Large intestine (tissue), 3 donors: Measurements from ENCODE around the gene TLE2. TPM values are rescaled to one million over a fixed set of nuclear protein-coding genes. Genes with fewer than 3 reads are reported as not detected.

Experiments
- DNase-seq, 2 donors: peaks; one replicate each; pipeline versions ENCODE4 v3.0.0 to v3.0.0-alpha.2; 2013
- H3K27ac ChIP-seq: one replicate; pipeline ENCODE4 v1.5.1; 2013; ENCODE audit warnings: low read length
- H3K27me3 ChIP-seq: 2 replicates; pipeline ENCODE4 v1.6.1; 2013; ENCODE audit warnings: low read length; ENCODE audit not compliant: control insufficient read depth, insufficient read depth
- H3K36me3 ChIP-seq: 2 replicates; pipeline ENCODE4 v1.6.1; 2013; ENCODE audit warnings: low read length; ENCODE audit not compliant: control insufficient read depth, insufficient read depth
- H3K4me1 ChIP-seq: one replicate; pipeline ENCODE4 v1.6.1; 2013; ENCODE audit warnings: low read length; ENCODE audit not compliant: control insufficient read depth, insufficient read depth
- H3K4me3 ChIP-seq: one replicate; pipeline ENCODE4 v1.5.1; 2013; ENCODE audit warnings: low read length
- H3K9me3 ChIP-seq: one replicate; pipeline ENCODE4 v1.6.1; 2013; ENCODE audit warnings: mild to moderate bottlenecking, low read depth, low read length, moderate library complexity; ENCODE audit not compliant: control insufficient read depth
- WGBS: methylation state at CpG from one replicate; pipeline ENCODE4 v1.1.5; 2013; ENCODE audit warnings: low lambda C conversion rate; ENCODE audit not compliant: insufficient coverage; 5-methylcytosine and 5-hydroxymethylcytosine counted together
- polyA plus RNA-seq: library from polyadenylated mRNA; unstranded; fragments of 120-200 nt; gene quantifications from one replicate; pipeline ENCODE4 v1.2.1, GENCODE V29; 2013

TLE2 gene
- polyA plus RNA-seq, 1 donor, result 87.9 TPM

DNA sequence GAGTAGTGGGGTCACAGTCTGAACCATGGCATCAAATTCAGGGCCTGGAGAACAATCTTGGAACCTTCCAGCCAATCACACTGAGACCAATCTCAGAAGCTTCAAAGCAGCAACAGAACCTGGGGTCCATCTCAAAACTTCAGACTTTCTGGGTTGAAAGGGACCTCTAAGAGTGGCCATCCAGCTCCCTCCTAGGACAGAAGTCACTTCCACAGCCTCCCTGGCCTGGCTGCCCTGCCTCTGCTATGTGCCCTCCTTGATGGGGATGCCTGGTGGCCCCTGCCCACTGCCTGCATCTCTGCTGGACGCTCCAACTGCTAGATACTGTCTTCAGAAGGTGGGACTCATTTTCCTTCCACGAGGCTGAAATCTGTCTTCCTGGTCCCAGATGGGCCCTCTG, 1.8 kb downstream of the TLE2 start:
- Histone ChIP-seq H3K4me3 (no peak overlapping the region), H3K36me3 (no peaks in the 10 kb centered on the region), H3K4me1 (peaks cover 4% of the 10 kb centered on the region), H3K27ac (no peak overlapping the region), H3K27me3 (peaks cover 6% of the 10 kb centered on the region), H3K9me3 (no peaks in the 10 kb centered on the region)
- DNase-seq, result no peak
- no CpG with 5 or more reads among the region's 2 CpGs for WGBS

DNA sequence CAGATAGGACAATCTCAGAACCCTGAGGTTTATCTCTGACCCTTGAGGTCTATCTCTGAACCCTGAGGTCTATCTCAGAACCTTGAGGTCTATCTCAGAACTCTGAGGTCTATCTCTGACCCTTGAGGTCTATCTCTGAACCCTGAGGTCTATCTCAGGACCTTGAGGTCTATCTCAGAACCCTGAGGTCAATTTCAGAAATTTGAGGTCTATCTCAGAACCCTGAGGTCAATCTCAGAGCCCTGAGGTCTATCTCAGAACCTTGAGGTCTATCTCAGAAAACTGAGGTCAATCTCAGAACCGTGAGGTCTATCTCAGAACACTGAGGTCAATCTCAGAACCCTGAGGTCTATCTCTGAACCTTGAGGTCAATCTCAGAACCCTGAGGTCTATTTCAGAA, 2.3 kb downstream of the TLE2 start:
- Histone ChIP-seq H3K27me3 (peaks cover 6% of the 10 kb centered on the region), H3K4me1 (peaks cover 4% of the 10 kb centered on the region), H3K36me3 (no peaks in the 10 kb centered on the region), H3K27ac (no peak overlapping the region), H3K4me3 (no peak overlapping the region), H3K9me3 (no peaks in the 10 kb centered on the region)
- no peak for DNase-seq
- no CpG with 5 or more reads among the region's 1 CpG for whole genome bisulfite sequencing

DNA sequence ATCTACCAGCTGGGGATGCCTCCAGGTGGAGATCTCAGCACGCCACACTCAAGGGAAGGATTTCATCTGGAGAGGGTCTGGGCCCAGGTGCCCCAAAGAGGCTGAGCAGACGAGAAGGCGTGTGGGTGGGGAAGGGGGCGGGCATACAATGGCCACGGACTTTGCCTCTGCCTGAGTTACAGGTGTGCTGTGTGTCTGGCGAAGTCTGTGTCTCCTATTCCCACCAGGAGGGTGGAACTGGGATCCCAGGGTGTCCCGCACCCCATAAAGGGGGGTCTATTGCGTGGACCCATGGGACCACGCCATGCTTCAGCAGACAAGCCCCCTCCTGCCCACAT, 3.6 kb downstream of the TLE2 start:
- DNase-seq, result peak; percentile 78 to 85
- no CpG with 5 or more reads among the region's 9 CpGs for WGBS
- H3K9me3 ChIP-seq, result no peaks in the 10 kb centered on the region
- peaks cover 6% of the 10 kb centered on the region for H3K27me3 ChIP-seq
- H3K4me1 ChIP-seq, result peaks cover 4% of the 10 kb centered on the region
- H3K4me3 ChIP-seq, result peak overlapping the region; percentile 46
- H3K36me3 ChIP-seq, result no peaks in the 10 kb centered on the region
- peak overlapping the region; percentile 73 for H3K27ac ChIP-seq

DNA sequence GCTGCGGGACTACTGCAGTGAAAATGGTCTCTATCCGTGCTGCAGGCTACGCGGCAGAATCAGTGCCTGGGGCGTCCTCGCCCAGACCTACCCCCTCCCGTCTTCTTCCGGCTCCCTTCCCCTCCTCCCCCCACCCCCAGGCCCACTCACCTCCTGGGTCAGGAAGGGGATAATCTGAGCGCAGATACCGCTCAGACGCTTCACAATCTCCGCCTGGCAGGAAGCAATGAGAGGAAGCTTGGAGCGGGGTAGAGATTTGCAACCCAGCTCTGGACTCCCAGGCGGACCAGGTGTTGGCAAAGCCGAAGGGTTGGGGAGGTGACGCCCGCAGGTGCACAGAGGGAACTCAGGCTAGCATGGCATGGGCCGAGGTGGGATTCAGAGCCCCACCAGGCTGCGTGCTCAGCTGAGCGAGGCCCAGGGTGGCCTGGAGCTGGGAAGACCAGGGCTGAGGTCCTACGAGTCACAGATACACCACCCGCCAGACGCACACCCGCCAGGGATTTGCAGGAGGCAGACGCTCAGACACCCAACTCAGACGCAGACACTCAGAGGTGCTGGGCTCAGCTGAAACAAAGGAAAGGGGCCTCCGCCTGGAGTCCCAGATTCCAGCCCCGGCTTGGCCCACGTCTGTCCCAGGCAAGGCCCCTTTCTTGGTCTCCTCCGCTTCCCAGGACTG, 4.1 kb downstream of the TLE2 start:
- Histone ChIP-seq H3K9me3 (no peaks in the 10 kb centered on the region), H3K36me3 (no peaks in the 10 kb centered on the region), H3K27me3 (peaks cover 4% of the 10 kb centered on the region), H3K4me1 (peaks cover 4% of the 10 kb centered on the region), H3K4me3 (peak overlapping the region; percentile 46), H3K27ac (peak overlapping the region; percentile 73)
- DNase-seq, result no peak
- WGBS, result no CpG with 5 or more reads among the region's 30 CpGs

DNA sequence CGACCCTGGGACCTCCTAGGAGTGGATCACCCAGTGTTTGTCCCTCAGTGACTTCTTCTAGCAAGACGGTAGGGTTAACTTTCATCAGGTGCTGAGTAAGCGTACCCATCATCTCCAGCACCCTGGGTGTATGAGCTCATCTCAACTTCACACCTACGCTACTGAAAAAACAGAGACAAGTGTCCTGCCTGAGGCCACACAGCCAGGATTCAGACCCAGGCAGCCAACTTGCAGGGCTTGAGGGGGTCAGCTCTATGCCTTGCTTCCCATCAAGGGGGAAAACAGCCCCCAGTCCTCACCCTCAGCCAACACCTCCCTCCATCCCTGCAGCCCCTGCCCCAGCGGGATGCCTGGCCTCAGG, 4.6 kb downstream of the TLE2 start:
- Histone ChIP-seq H3K36me3 (peaks cover 4% of the 10 kb centered on the region), H3K9me3 (no peaks in the 10 kb centered on the region), H3K4me1 (peaks cover 4% of the 10 kb centered on the region), H3K27me3 (peaks cover under 1% of the 10 kb centered on the region), H3K27ac (no peak overlapping the region), H3K4me3 (peak overlapping the region; percentile 46)
- WGBS, result no CpG with 5 or more reads among the region's 5 CpGs
- DNase-seq, result no peak

DNA sequence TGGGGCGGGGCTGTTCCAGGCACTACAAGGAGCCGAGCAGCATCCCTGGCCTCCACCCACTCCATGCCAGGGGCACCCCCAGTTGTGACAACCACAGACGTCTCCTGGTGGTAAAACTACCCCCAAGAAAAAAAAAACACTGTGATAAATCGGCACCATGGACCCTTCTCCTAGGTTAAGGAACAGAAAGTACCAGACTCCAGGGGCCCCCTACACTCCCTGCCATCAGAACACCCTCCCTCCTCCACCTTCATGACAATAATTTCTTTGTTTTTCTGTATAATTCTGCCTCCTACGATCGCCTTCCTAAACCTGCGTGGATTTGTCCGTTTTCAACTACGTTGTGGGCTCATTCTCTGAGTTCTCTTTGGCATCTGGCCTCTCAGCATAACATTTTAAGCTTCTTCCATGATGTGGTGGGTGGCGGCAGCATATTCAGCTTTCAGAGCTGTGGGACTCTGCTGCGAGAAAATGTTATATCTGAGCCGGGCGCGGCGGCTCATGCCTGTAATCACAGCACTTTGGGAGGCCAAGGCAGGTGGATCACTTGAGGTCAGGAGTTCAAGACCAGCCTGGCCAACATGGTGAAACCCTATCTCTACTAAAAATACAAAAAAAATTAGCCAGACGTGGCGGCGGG, 8.6 kb downstream of the TLE2 start:
- H3K27ac ChIP-seq, result no peak overlapping the region
- no peak overlapping the region for H3K4me3 ChIP-seq
- 96% methylated on average over 4 of the region's 18 CpGs for WGBS

DNA sequence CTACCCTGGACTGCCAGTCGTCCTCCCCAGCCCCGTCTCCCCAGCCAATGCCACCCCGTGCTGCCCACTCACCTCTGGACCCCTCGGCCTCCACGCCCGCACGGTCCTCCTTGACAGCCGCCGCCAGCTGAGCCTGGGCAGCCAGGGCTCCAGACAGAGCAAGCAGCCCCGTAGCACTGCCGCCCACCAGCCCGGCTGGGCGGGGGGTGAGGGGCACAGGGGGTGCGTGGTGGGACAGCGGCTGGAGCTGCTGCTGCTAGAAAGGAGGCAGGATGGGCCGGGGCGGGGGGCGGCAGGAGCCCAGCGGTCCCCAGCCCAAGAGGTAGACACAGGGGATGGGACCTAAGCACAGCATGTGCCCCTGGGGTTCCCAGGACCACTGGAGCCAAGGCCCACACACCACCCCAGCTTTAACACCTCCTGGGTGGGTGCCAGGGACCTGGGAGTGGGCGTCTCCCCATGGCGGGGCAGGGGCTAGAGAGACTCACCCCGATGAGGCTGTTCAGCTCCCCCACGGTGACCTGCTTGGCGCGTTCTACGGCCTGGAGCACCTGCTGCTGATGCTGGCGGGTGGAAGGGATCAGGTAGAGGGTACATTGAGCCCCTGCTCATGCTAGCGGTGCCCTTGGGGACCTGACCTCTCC, 9.7 kb downstream of the TLE2 start:
- no peak overlapping the region for H3K27ac ChIP-seq
- DNase-seq, result no peak
- no peaks in the 10 kb centered on the region for H3K9me3 ChIP-seq
- no peak overlapping the region for H3K4me3 ChIP-seq
- H3K27me3 ChIP-seq, result no peaks in the 10 kb centered on the region
- H3K4me1 ChIP-seq, result no peaks in the 10 kb centered on the region
- WGBS, result no CpG with 5 or more reads among the region's 28 CpGs
- H3K36me3 ChIP-seq, result peaks cover 23% of the 10 kb centered on the region

More for the DNA sequence above, 8.6 kb downstream of the TLE2 start:
- H3K36me3 ChIP-seq, result peaks cover 14% of the 10 kb centered on the region
- H3K9me3 ChIP-seq, result no peaks in the 10 kb centered on the region
- no peaks in the 10 kb centered on the region for H3K27me3 ChIP-seq
- DNase-seq, result no peak
- no peaks in the 10 kb centered on the region for H3K4me1 ChIP-seq

DNA sequence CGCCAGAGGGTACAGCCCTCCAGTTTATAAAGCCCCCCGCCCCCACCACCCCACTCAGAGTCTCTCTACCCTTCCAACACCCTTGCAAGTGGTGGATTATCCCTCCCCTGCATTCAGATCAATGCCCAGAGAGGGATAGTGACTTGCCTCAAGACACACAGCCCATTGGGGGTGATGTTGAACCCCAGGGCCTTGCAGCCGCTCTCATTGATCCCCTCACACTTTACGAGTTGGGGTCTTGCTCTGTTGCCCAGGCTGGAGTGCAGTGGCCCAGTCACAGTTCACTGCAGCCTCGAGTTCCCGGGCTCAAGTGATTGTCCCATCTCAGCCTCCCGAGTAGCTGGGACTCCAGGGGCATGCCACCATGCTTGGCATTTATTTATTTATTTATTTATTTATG, 11.2 kb downstream of the TLE2 start:
- WGBS, result no CpG with 5 or more reads among the region's 7 CpGs
- DNase-seq, result no peak
- Histone ChIP-seq H3K27me3 (no peaks in the 10 kb centered on the region), H3K4me3 (no peak overlapping the region), H3K4me1 (no peaks in the 10 kb centered on the region), H3K36me3 (peaks cover 38% of the 10 kb centered on the region), H3K9me3 (no peaks in the 10 kb centered on the region), H3K27ac (no peak overlapping the region)

DNA sequence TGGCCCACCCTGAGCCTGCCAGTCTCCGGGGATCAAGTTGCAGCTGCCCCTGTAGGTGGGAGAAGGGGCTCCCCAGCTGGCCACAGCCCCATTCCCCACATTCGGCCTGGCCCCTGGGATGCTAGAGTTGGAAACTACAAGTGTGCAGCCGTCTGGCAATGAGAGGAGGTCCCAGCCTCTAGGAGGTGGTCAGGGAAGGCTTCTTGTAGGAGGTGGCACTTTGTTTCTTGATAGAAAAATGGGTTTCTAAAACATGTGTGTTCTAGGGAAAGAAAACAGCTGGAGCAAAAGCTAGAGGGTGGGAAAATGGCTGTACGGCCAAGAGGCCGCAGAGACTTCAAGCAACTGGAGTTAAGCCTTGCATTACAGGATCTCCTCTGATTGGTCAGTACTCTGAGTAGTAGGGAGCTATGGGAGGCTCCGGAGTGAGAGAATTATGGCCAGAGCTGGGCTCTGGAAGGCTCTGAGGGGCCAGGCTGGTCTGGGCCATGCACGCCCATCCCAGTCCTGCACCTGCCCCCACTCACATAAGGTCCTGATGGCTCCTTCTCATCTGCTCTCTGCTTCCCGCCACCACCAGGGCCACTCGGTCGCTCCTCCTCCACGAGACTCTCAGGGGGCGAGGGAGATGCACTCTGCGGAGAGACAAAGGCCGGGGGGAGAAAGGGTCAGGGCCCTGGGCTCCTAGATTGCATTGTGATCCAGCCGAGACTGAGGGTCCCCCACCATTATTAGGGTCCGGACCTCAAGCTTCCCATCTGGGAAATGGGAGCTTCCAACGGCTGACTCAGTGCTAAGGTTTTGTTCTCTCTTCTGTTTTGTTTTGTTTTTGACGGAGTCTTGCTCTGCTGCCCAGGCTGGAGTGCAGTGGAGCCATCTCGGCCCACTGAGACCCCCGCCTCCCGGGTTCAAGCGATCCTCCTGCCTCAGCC, 13.7 kb downstream of the TLE2 start:
- Histone ChIP-seq H3K4me3 (no peak overlapping the region), H3K4me1 (no peaks in the 10 kb centered on the region), H3K27me3 (no peaks in the 10 kb centered on the region), H3K36me3 (peaks cover 53% of the 10 kb centered on the region), H3K27ac (no peak overlapping the region), H3K9me3 (no peaks in the 10 kb centered on the region)
- WGBS, result 100% methylated on average over 2 of the region's 22 CpGs
- DNase-seq, result no peak

DNA sequence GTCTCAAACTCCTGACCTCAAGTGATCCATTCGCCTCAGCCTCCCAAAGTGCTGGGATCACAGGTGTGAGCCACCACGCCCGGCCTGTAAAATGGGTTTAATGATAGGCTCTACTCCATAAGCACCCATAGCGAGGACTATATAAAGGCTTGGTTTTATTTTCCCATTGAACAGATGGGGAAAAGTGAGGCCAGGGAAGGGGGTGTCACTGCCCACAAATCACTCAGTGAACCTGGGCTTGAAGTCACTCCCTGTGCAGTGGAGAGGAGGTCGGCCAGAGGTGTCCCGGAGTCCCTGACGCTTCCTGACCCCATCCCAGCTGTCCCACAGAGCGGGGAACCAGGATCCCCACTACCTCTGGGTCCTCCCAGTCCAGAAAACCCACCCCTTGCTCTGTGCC, 14.9 kb downstream of the TLE2 start:
- no CpG with 5 or more reads among the region's 8 CpGs for WGBS
- no peaks in the 10 kb centered on the region for H3K4me1 ChIP-seq
- H3K27me3 ChIP-seq, result no peaks in the 10 kb centered on the region
- no peak overlapping the region for H3K4me3 ChIP-seq
- DNase-seq, result no peak
- no peaks in the 10 kb centered on the region for H3K9me3 ChIP-seq
- no peak overlapping the region for H3K27ac ChIP-seq
- H3K36me3 ChIP-seq, result peaks cover 55% of the 10 kb centered on the region
